Neuron (in vitro differentiated cells): Measurements from ENCODE around the gene PFKP.

ENCODE experiments used
- H2AFZ ChIP-seq: one replicate; pipeline ENCODE4 v1.6.1; 2013; ENCODE audit warnings: low read depth, mild to moderate bottlenecking, inconsistent platforms, low read length, moderate library complexity
- H3K27me3 ChIP-seq: one replicate; pipeline ENCODE4 v1.6.1; 2013; ENCODE audit warnings: low read length; ENCODE audit not compliant: insufficient read depth
- H3K36me3 ChIP-seq: one replicate; pipeline ENCODE4 v1.6.1; 2013; ENCODE audit warnings: low read length; ENCODE audit not compliant: insufficient read depth
- H3K4me1 ChIP-seq: one replicate; pipeline ENCODE4 v1.6.1; 2013; ENCODE audit warnings: low read length; ENCODE audit not compliant: insufficient read depth
- H3K4me3 ChIP-seq: 2 replicates; pipeline ENCODE4 v1.5.1; 2013; ENCODE audit warnings: mild to moderate bottlenecking, low read length, moderate library complexity
- H3K9me3 ChIP-seq: one replicate; pipeline ENCODE4 v1.6.1; 2013; ENCODE audit warnings: low read length

The PFKP gene

DNA sequence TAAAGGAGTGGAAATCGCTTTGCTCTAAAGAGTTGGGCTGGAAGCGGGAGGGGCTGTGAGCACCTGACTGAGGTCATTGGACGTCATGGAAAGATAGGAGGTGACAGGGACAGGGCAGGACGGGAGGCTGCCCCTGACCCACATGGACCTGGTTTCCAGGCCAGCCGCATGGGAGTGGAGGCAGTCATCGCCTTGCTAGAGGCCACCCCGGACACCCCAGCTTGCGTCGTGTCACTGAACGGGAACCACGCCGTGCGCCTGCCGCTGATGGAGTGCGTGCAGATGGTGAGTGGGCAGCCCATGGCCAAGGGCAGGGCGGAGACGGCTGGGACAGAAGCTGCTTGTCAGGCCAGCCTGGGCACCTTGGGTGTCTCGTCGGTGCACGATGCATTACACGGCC is 41.8 kb downstream of the PFKP start:
- Histone ChIP-seq H3K4me1 (no peaks in the 10 kb centered on the region), H2AFZ (no peak overlapping the region), H3K27me3 (no peaks in the 10 kb centered on the region), H3K36me3 (no peaks in the 10 kb centered on the region), H3K4me3 (no peak overlapping the region), H3K9me3 (no peaks in the 10 kb centered on the region)

GRCh38 chr10:3109633-3110032 is 42.3 kb downstream of the PFKP start:
- Histone ChIP-seq H3K9me3 (no peaks in the 10 kb centered on the region), H3K36me3 (no peaks in the 10 kb centered on the region), H3K4me3 (no peak overlapping the region), H3K4me1 (no peaks in the 10 kb centered on the region), H2AFZ (no peak overlapping the region), H3K27me3 (no peaks in the 10 kb centered on the region)

GRCh38 chr10:3110782-3111620 is 43.7 kb downstream of the PFKP start:
- Histone ChIP-seq H3K4me1 (no peaks in the 10 kb centered on the region), H3K36me3 (no peaks in the 10 kb centered on the region), H3K9me3 (no peaks in the 10 kb centered on the region), H3K4me3 (no peak overlapping the region), H3K27me3 (no peaks in the 10 kb centered on the region), H2AFZ (no peak overlapping the region)

DNA sequence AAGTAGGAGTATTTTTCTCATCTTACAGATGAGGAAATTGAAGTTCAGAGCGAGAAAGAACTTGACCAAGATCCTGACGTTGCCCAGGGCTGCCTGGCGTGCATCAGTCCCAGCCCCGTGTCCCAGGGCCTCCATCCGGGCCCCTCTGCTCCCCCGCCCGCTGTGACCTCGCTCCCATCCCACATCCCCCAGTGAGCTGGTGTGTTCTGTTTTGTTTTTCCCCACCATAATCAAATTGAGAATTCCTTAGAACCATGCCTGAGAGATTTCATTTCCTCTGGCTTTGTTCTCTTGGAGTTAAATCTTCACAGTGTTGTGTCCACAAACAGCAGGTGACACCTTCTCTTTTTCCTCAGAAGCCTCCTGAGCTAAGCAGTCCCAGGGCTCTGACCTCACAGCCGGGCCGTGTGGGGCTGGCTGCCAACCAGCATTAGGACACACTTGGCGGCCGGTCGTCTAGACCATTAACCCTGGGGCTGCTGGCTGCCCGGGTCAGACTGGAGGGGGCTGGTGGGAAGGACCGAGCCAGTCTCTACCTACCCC is 44.3 kb downstream of the PFKP start:
- H3K27me3 ChIP-seq, result no peaks in the 10 kb centered on the region
- H3K4me3 ChIP-seq, result no peak overlapping the region
- H3K9me3 ChIP-seq, result no peaks in the 10 kb centered on the region
- H2AFZ ChIP-seq, result no peak overlapping the region
- H3K4me1 ChIP-seq, result no peaks in the 10 kb centered on the region
- no peaks in the 10 kb centered on the region for H3K36me3 ChIP-seq

DNA sequence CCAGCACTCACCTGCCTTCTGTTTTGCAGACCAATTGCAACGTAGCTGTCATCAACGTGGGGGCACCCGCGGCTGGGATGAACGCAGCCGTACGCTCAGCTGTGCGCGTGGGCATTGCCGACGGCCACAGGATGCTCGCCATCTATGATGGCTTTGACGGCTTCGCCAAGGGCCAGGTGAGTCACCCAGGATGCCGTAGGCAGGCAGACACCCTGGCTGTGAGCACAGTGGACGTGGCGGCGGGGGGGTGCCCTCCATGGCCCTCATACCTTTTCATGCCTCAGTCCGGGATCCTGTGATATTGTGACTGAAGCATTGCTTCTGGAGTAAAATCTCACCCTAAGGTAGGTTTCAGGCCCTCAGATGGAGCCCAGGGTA is 46.0 kb downstream of the PFKP start:
- H3K9me3 ChIP-seq, result no peaks in the 10 kb centered on the region
- H3K4me1 ChIP-seq, result no peaks in the 10 kb centered on the region
- peaks cover 5% of the 10 kb centered on the region for H3K36me3 ChIP-seq
- no peaks in the 10 kb centered on the region for H3K27me3 ChIP-seq
- H2AFZ ChIP-seq, result no peak overlapping the region
- no peak overlapping the region for H3K4me3 ChIP-seq

- no peaks in the 10 kb centered on the region for H3K4me1 ChIP-seq
- no peaks in the 10 kb centered on the region for H3K9me3 ChIP-seq
- no peak overlapping the region for H2AFZ ChIP-seq
- H3K27me3 ChIP-seq, result no peaks in the 10 kb centered on the region
- no peak overlapping the region for H3K4me3 ChIP-seq
- peaks cover 5% of the 10 kb centered on the region for H3K36me3 ChIP-seq
Observed at GRCh38 chr10:3115685-3116084, 48.3 kb downstream of the PFKP start.

DNA sequence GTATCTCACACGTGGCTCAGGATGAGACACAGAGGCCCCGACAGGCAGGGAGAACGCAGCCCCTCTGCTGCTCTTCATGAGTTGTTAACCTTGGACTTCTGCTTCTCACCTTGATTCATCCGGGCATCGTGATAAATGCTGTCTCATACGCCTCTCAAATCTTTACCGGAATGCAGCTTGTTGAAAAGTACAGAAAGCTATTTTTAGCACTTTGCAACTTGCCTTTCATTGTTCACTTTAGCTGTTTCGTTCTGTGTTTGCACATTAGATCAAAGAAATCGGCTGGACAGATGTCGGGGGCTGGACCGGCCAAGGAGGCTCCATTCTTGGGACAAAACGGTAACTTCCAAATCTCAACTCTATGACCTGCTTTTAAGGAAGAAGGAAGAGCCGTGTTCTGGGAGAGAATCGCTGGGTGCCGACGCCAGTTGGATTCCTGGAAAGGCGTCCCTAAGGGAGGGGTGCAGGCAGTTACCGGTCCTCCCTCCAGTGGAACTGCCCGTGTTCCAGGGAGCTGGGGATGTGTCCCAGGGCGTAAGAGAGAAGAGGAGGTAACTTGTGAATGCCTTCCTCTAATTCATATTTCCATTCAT is 49.3 kb downstream of the PFKP start:
- Histone ChIP-seq H3K9me3 (no peaks in the 10 kb centered on the region), H3K27me3 (no peaks in the 10 kb centered on the region), H3K4me3 (no peak overlapping the region), H2AFZ (no peak overlapping the region), H3K4me1 (no peaks in the 10 kb centered on the region), H3K36me3 (peaks cover 5% of the 10 kb centered on the region)

GRCh38 chr10:3117486-3117885 is 50.1 kb downstream of the PFKP start:
- H3K4me3 ChIP-seq, result no peak overlapping the region
- H2AFZ ChIP-seq, result no peak overlapping the region
- H3K27me3 ChIP-seq, result no peaks in the 10 kb centered on the region
- H3K36me3 ChIP-seq, result peaks cover 5% of the 10 kb centered on the region
- H3K4me1 ChIP-seq, result no peaks in the 10 kb centered on the region
- no peaks in the 10 kb centered on the region for H3K9me3 ChIP-seq

GRCh38 chr10:3118641-3119091 is 51.3 kb downstream of the PFKP start:
- peaks cover 5% of the 10 kb centered on the region for H3K36me3 ChIP-seq
- H3K4me1 ChIP-seq, result no peaks in the 10 kb centered on the region
- H3K27me3 ChIP-seq, result no peaks in the 10 kb centered on the region
- no peak overlapping the region for H2AFZ ChIP-seq
- no peaks in the 10 kb centered on the region for H3K9me3 ChIP-seq
- no peak overlapping the region for H3K4me3 ChIP-seq

DNA sequence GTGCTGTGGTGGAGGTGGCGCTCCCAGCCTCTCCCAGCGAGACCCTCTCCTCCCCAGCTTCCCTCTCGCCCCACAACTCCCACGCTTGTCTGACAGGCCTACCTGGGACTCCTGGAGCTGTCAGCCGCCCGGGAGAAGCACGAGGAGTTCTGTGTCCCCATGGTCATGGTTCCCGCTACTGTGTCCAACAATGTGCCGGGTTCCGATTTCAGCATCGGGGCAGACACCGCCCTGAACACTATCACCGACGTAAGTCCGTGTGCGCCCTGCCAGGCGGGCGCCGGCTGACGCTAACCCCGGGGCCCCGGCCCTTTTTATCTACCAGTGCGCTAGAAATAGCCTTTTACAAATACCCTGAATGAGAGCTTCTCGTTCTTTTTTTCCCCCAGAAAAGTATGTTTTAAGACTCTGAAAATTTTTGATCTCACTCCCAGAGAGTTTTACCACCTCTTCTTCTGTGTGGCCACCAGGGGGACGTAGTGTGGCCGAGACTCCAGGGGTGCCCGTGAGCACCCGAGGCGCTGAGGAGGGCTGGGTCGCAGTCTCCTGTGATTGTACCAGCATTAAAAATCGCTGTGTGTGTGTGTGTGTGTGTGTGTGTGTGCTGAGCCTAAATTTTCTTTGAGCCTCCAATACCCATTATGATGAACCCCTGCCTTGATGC is 52.6 kb downstream of the PFKP start:
- no peak overlapping the region for H2AFZ ChIP-seq
- peaks cover 5% of the 10 kb centered on the region for H3K36me3 ChIP-seq
- no peaks in the 10 kb centered on the region for H3K9me3 ChIP-seq

GRCh38 chr10:3122034-3122433 is 54.7 kb downstream of the PFKP start:
- Histone ChIP-seq H3K4me1 (no peaks in the 10 kb centered on the region), H3K36me3 (peaks cover 4% of the 10 kb centered on the region)

More for the DNA sequence above, 52.6 kb downstream of the PFKP start:
- H3K4me1 ChIP-seq, result no peaks in the 10 kb centered on the region
- no peak overlapping the region for H3K4me3 ChIP-seq
- no peaks in the 10 kb centered on the region for H3K27me3 ChIP-seq

GRCh38 chr10:3122486-3123205 is 55.3 kb downstream of the PFKP start:
- Histone ChIP-seq H3K9me3 (no peaks in the 10 kb centered on the region), H3K27me3 (no peaks in the 10 kb centered on the region), H2AFZ (no peak overlapping the region), H3K4me3 (no peak overlapping the region), H3K4me1 (no peaks in the 10 kb centered on the region), H3K36me3 (no peaks in the 10 kb centered on the region)

More at GRCh38 chr10:3122034-3122433, 54.7 kb downstream of the PFKP start:
- Histone ChIP-seq H3K4me3 (no peak overlapping the region), H3K27me3 (no peaks in the 10 kb centered on the region), H2AFZ (no peak overlapping the region), H3K9me3 (no peaks in the 10 kb centered on the region)
